GM18861 (cell line): ENCODE results near the gene HPS6.
"Not testable (repeated sequence)": the region's sequence is repeated elsewhere in the genome, so short reads cannot be mapped to it uniquely, and the experiment has no call there.

Source experiments
- ATAC-seq: cut with Tn5 transposase; IDR thresholded peaks from one replicate; pipeline ENCODE4 v1.9.1; 2021; ENCODE audit not compliant: unreplicated experiment

HPS6 gene

GRCh38 chr10:102064868-102065560 lies at the start of gene HPS6:
Gene HPS6 (plus strand): TSS chr10:102065349. CDS start chr10:102065475, 126 bp downstream.
- peak; percentile 87 for ATAC-seq

GRCh38 chr10:102016416-102016815 lies 48.7 kb upstream of the HPS6 start:
- no peak for ATAC-seq

- no peak for ATAC-seq
These were observed 47.9 kb upstream of the HPS6 start for GRCh38 chr10:102017295-102017694.

GRCh38 chr10:102020938-102021337 lies 44.2 kb upstream of the HPS6 start:
- no peak for ATAC-seq

- ATAC-seq: no peak
These were observed 40.4 kb upstream of the HPS6 start for GRCh38 chr10:102024799-102025198.

GRCh38 chr10:102027261-102027660 lies 37.9 kb upstream of the HPS6 start:
- no peak for ATAC-seq

- no peak for ATAC-seq
These were observed 31.4 kb upstream of the HPS6 start for GRCh38 chr10:102033787-102034186.

- not testable (repeated sequence) for ATAC-seq
These were observed 29.3 kb upstream of the HPS6 start for GRCh38 chr10:102035807-102036206.

- ATAC-seq: no peak
These were observed 26.7 kb upstream of the HPS6 start for GRCh38 chr10:102038410-102038809.

GRCh38 chr10:102040305-102041050 lies 24.7 kb upstream of the HPS6 start:
- no peak for ATAC-seq

GRCh38 chr10:102045292-102045691 lies 19.9 kb upstream of the HPS6 start:
- no peak for ATAC-seq

GRCh38 chr10:102046095-102046494 lies 19.1 kb upstream of the HPS6 start:
- no peak for ATAC-seq

- ATAC-seq: not testable (repeated sequence)
These were observed 10.1 kb upstream of the HPS6 start for GRCh38 chr10:102054881-102055646.

GRCh38 chr10:102055647-102056419 lies 9.3 kb upstream of the HPS6 start, which contains the start of gene ARMH3:
Gene ARMH3 (minus strand): TSS chr10:102056173. CDS start chr10:102040114, 16,059 bp downstream.
- peak; percentile 84 for ATAC-seq

GRCh38 chr10:102059987-102060386 lies 5.2 kb upstream of the HPS6 start:
- ATAC-seq: no peak

- no peak for ATAC-seq
These were observed 664 bp upstream of the HPS6 start for GRCh38 chr10:102064503-102064867.

GRCh38 chr10:102065561-102066398 lies 631 bp downstream of the HPS6 start:
- peak; percentile 19 for ATAC-seq

GRCh38 chr10:102066399-102067088 lies 1.4 kb downstream of the HPS6 start:
- no peak for ATAC-seq
